Measurements from ENCODE around the gene LIMA1. TPM values are rescaled to one million over a fixed set of nuclear protein-coding genes. Genes with fewer than 3 reads are reported as not detected.
"Not testable (repeated sequence)": the region's sequence is repeated elsewhere in the genome, so short reads cannot be mapped to it uniquely, and the experiment has no call there.

Gene LIMA1
- total and polyA plus RNA-seq, 12 donors: 10.6 to 34.4 (median 16.2) TPM

DNA sequence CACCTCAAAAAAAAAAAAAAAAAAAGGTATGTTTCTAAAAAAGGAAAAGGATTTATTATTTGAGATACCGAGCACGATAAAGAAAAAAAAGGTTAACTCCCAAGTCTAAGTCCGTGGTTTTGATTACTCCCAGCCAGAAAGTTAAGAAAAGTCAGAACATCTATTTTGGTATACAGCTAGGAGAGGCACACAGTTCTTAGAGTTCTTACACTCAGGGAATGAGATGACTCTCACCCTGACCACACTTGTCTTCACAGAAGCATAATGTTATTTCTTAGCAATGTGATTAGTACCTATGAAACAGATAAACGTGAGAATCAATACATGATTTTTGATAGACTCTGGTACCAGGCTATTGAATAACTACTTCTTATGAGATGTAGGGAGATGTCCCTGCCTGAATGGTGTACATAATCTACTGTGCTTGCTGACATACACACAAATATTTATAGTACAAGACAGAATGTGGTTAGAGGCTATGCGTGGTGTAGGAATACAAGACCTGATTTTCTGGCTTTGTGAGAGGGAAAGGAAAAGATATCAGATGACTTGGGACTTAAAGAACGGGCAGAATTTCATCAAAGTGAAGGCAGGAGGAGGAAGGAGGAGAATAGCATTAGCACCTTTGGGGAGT, 31.6 kb downstream of the LIMA1 start:
- DNase-seq: no peak
- Histone ChIP-seq H3K4me3 (no peak overlapping the region), H3K27me3 (no peaks in the 10 kb centered on the region), H3K4me1 (peaks cover 2 to 55% (median 40%) of the 10 kb centered on the region in 9 donors), H3K27ac (peak overlapping the region in 2 of 10 donors; percentile 14 to 42), H3K9me3 (no peaks in the 10 kb centered on the region), H3K36me3 (peaks cover 0 to 22% (median 0%) of the 10 kb centered on the region in 9 donors)
- ATAC-seq: no peak
- WGBS, 2 donors: 66 to 87% methylated on average over 6 of the region's 6 CpGs
- intact Hi-C loops (cut with DNase I): no loop called here
- TF ChIP-seq, protein P1, sequence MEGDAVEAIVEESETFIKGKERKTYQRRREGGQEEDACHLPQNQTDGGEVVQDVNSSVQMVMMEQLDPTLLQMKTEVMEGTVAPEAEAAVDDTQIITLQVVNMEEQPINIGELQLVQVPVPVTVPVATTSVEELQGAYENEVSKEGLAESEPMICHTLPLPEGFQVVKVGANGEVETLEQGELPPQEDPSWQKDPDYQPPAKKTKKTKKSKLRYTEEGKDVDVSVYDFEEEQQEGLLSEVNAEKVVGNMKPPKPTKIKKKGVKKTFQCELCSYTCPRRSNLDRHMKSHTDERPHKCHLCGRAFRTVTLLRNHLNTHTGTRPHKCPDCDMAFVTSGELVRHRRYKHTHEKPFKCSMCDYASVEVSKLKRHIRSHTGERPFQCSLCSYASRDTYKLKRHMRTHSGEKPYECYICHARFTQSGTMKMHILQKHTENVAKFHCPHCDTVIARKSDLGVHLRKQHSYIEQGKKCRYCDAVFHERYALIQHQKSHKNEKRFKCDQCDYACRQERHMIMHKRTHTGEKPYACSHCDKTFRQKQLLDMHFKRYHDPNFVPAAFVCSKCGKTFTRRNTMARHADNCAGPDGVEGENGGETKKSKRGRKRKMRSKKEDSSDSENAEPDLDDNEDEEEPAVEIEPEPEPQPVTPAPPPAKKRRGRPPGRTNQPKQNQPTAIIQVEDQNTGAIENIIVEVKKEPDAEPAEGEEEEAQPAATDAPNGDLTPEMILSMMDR (IDR thresholded peaks at IDR 0.05): no peak

DNA sequence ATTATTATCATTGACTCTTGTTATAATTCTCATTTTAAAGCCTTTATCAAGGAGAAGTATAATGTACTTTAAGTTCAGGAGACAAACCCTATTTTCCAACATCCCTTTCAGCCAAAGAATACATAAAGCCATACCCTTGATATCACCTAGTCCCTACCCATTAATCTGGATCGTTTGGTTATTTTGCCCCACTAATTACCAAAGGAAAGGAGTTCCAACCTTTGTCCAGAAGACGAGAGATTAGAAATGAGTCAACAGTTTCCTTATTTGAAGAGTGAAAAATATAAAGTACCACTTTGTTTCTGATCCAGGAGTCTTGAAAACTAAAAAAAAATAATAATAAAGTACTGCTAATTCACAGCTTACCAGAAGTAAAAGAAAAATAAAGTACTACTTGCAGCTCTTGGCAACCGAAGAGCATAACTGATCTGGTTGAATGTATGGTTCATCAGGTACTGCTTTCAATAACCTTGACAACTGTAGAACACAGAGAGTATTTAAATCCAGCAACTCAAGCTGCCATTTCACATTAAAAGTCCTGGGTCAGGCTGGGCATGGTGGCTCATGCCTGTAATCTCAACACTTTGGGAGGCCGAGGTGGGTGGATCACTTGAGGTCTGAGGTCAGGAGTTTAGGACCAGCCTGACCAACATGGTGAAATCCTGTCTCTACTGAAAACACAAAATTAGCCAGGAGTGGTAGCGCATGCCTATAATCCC, 33.7 kb downstream of the LIMA1 start:
- peaks cover 4 to 61% (median 42%) of the 10 kb centered on the region in 9 donors for H3K4me1 ChIP-seq
- no peak for DNase-seq
- peak overlapping the region in 3 of 10 donors; percentile 79 to 83 (median 79) for H3K27ac ChIP-seq
- 77 to 88% methylated on average over 5 of the region's 5 CpGs for WGBS, 2 donors
- peaks cover 0 to 37% (median 0%) of the 10 kb centered on the region in 9 donors for H3K36me3 ChIP-seq
- no peak overlapping the region for H3K4me3 ChIP-seq
- intact Hi-C loops (cut with DNase I): no loop called here
- TF ChIP-seq, protein P1 (IDR thresholded peaks at IDR 0.05): no peak
- no peak for ATAC-seq
- no peaks in the 10 kb centered on the region for H3K9me3 ChIP-seq
- no peaks in the 10 kb centered on the region for H3K27me3 ChIP-seq

DNA sequence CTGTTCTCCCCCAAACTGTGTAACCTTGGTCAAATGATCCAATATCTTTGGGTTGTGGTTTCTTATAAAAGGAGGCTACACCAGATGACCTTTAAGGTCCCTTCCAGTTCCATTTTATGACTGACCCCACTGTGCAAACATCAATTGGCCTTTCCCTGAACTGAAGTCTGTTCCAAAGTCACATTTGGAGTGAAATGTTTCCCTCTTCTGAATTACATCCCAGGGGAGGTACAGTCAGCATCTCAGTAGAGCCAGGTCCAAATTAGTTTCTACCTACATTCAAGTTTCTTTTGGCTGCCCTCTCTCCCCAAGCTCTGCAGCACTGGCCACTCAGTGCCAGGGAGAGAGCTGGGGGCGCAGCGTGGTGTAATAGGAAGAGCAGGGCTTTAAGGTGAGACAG, 34.4 kb downstream of the LIMA1 start:
- ATAC-seq (no peak), DNase-seq (no peak)
- H3K27ac ChIP-seq: peak overlapping the region in 4 of 10 donors; percentile 74 to 83 (median 79)
- peaks cover 0 to 37% (median 0%) of the 10 kb centered on the region in 9 donors for H3K36me3 ChIP-seq
- TF ChIP-seq, protein P1 (IDR thresholded peaks at IDR 0.05): no peak
- no peak overlapping the region for H3K4me3 ChIP-seq
- 94 to 97% methylated on average over 2 of the region's 2 CpGs for WGBS, 2 donors
- H3K27me3 ChIP-seq: no peaks in the 10 kb centered on the region
- no peaks in the 10 kb centered on the region for H3K9me3 ChIP-seq
- H3K4me1 ChIP-seq: peaks cover 4 to 55% (median 35%) of the 10 kb centered on the region in 9 donors
- intact Hi-C loops (cut with DNase I): no loop called here

DNA sequence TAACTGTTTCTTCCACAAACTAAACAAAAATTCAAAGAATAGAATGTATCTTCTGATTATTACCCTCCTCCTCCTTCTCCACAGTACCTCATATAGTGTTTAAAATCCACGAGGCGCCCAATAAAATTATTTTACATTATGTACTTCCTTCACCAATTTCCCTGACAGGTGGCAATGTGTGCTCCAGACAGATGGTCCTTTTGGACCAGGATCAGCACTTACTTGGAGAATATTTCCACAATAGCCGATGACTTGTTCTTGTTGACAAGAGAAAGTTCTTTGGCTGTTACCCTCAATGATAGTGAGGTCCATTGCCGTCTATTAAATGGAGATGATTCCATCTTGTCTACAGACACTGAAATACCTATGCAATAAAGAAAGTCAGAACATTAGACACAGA, 34.9 kb downstream of the LIMA1 start:
- peak overlapping the region in 4 of 10 donors; percentile 74 to 83 (median 79) for H3K27ac ChIP-seq
- H3K27me3 ChIP-seq: no peaks in the 10 kb centered on the region
- DNase-seq: no peak
- WGBS, 2 donors: 87 to 89% methylated on average over 4 of the region's 4 CpGs
- ATAC-seq: no peak
- no peak overlapping the region for H3K4me3 ChIP-seq
- intact Hi-C loops (cut with DNase I): no loop called here
- peaks cover 4 to 57% (median 36%) of the 10 kb centered on the region in 9 donors for H3K4me1 ChIP-seq
- no peaks in the 10 kb centered on the region for H3K9me3 ChIP-seq
- TF ChIP-seq, protein P1 (IDR thresholded peaks at IDR 0.05): no peak
- peaks cover 0 to 37% (median 0%) of the 10 kb centered on the region in 9 donors for H3K36me3 ChIP-seq

DNA sequence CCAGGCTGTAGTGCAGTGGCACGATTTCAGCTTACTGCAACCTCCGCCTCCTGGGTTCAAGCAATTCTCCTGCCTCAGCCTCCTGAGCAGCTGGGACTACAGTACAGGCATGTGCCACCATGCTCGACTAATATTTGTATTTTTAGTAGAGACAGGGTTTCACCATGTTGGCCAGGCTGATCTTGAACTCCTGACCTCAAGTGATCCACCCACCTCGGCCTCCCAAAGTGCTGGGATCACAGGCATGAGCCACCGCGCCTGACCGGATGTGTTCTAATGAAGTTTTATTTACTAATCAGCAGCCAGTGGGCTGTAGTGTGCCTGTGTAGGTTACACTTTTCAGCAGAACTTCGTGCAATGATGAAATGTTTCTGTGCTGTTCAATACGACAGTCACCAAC, 35.7 kb downstream of the LIMA1 start:
- Histone ChIP-seq H3K36me3 (peaks cover 0 to 37% (median 0%) of the 10 kb centered on the region in 9 donors), H3K27ac (peak overlapping the region in 8 of 10 donors; percentile 32 to 83 (median 72)), H3K4me1 (peaks cover 4 to 64% (median 43%) of the 10 kb centered on the region in 9 donors)
- WGBS, 2 donors: 82 to 88% methylated on average over 9 of the region's 9 CpGs
- H3K27me3 ChIP-seq; DNase-seq; ATAC-seq; intact Hi-C loops (cut with DNase I); H3K4me3 ChIP-seq; H3K9me3 ChIP-seq: not testable (repeated sequence)
